Prostate gland (tissue), 2 donors: ENCODE measurements around the gene SLC8A2.

Source experiments
- POLR2AphosphoS5 ChIP-seq: sonication (generic); formaldehyde crosslinking; IDR thresholded peaks from one replicate; pipeline ENCODE4 v1.6.1; 2017; ENCODE audit warnings: antibody characterized with exemption
- TF ChIP-seq, protein P1 (sequence below), 4 experiments: fragments of 200-600 bp in 2 of 4; fragments of 450-650 bp in 2 of 4; sonication (generic) in 2 of 4; IDR thresholded peaks; 1 replicate in 3 of 4; 2 replicates in 1 of 4; pipeline ENCODE4 v1.5.1; 2016 to 2019; ENCODE audit warnings: antibody characterized with exemption in 4 of 4, mild to moderate bottlenecking in 2 of 4, moderate library complexity in 2 of 4

GRCh38 chr19:47481460-47482052 lies 9.9 kb upstream of the SLC8A2 start:
- TF ChIP-seq, protein P1, sequence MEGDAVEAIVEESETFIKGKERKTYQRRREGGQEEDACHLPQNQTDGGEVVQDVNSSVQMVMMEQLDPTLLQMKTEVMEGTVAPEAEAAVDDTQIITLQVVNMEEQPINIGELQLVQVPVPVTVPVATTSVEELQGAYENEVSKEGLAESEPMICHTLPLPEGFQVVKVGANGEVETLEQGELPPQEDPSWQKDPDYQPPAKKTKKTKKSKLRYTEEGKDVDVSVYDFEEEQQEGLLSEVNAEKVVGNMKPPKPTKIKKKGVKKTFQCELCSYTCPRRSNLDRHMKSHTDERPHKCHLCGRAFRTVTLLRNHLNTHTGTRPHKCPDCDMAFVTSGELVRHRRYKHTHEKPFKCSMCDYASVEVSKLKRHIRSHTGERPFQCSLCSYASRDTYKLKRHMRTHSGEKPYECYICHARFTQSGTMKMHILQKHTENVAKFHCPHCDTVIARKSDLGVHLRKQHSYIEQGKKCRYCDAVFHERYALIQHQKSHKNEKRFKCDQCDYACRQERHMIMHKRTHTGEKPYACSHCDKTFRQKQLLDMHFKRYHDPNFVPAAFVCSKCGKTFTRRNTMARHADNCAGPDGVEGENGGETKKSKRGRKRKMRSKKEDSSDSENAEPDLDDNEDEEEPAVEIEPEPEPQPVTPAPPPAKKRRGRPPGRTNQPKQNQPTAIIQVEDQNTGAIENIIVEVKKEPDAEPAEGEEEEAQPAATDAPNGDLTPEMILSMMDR (IDR thresholded peaks at IDR 0.05) = no peak
- no peak for TF ChIP-seq POLR2AphosphoS5
